Heart right ventricle (tissue), 16 donors: Measurements from ENCODE around the gene HOXA1. TPM values are rescaled to one million over a fixed set of nuclear protein-coding genes. Genes with fewer than 3 reads are reported as not detected.

Experiments used
- ATAC-seq, 8 donors: fragments of 200-7000 bp; cut with Tn5 transposase; one replicate each; pipeline ENCODE4 v1.9.1; 2020; ENCODE audit warnings: mild to moderate bottlenecking in 8 of 8, moderate library complexity in 8 of 8, moderate number of reproducible peaks in 1 of 8
- DNase-seq, 2 donors: peaks; one replicate each; pipeline ENCODE4 v3.0.0-alpha.2; 2020
- H3K27ac ChIP-seq, 10 donors: fragments of 200-600 bp; sonication (generic) in 2 of 10; one replicate each; pipeline versions ENCODE4 v1.5.0 to v1.8.0; 2020 to 2022; ENCODE audit warnings: mild to moderate bottlenecking in 3 of 10
- H3K27me3 ChIP-seq, 7 donors: fragments of 200-600 bp; one replicate each; pipeline ENCODE4 v1.8.0; 2021 to 2022; ENCODE audit warnings: mild to moderate bottlenecking in 2 of 7
- H3K36me3 ChIP-seq, 9 donors: fragments of 200-600 bp; sonication (generic) in 1 of 9; one replicate each; pipeline versions ENCODE4 v1.5.0 to v1.8.0; 2020 to 2022; ENCODE audit warnings: mild to moderate bottlenecking in 2 of 9
- H3K4me1 ChIP-seq, 9 donors: fragments of 200-600 bp; sonication (generic) in 1 of 9; one replicate each; pipeline versions ENCODE4 v1.5.0 to v1.8.0; 2020 to 2022; ENCODE audit warnings: mild to moderate bottlenecking in 4 of 9
- H3K4me3 ChIP-seq, 10 donors: fragments of 200-600 bp; sonication (generic) in 2 of 10; one replicate each; pipeline versions ENCODE4 v1.5.0 to v1.8.0; 2020 to 2022; ENCODE audit warnings: mild to moderate bottlenecking in 7 of 10, moderate library complexity in 2 of 10
- H3K9me3 ChIP-seq, 11 donors: fragments of 200-600 bp in 10 of 11; sonication (generic) in 2 of 11; one replicate each; pipeline versions ENCODE4 v1.5.0 to v1.8.0; 2013 to 2022; ENCODE audit warnings: mild to moderate bottlenecking in 2 of 11, control low read depth in 1 of 11, moderate library complexity in 1 of 11
- WGBS, 2 donors: extraction: QIAGEN DNeasy Blood & Tissue Kit; methylation state at CpG; one replicate each; pipeline ENCODE4 v1.1.7; 2013; ENCODE audit warnings: inconsistent platforms in 1 of 2; 5-methylcytosine and 5-hydroxymethylcytosine counted together
- intact Hi-C, 10 donors: fragments of 100-400 bp; cut with DNase I; formaldehyde crosslinking; loops; one replicate each; pipeline versions ENCODE4 v1.11.1 to v1.14.2; 2022
- polyA plus RNA-seq, 2 donors: library from polyadenylated mRNA; stranded (reverse); fragments of 200-250 nt; gene quantifications; one replicate each; pipeline ENCODE4 v1.2.3, GENCODE V29; 2013
- total RNA-seq, 10 donors: library from RNA; stranded (reverse); fragmentation: NEBNext Ultra II Directional in 3 of 10; extraction: Animal tissue kit (Norgen Biotek cat#: 25700) in 3 of 10; gene quantifications; one replicate each; pipeline versions ENCODE4 v1.2.1 to v1.2.4, GENCODE V29; 2021 to 2023
- TF ChIP-seq, protein P1 (sequence below), 9 donors: fragments of 200-600 bp; sonication (generic) in 2 of 9; IDR thresholded peaks; one replicate each; pipeline versions ENCODE4 v1.5.0 to v1.8.0; 2021 to 2022; ENCODE audit warnings: antibody characterized with exemption in 9 of 9, mild to moderate bottlenecking in 5 of 9, moderate library complexity in 1 of 9
- donor health status: Arrhythmogenic right ventricular cardiomyopathy.
- donor health status: ischemic (EF 13 %, LVEDD 7.1; RV severe dilation, severe dysfunction).
- donor health status: healthy with polysubstance abuse.
- donor health status: DM: no; HTN: yes; CAD: no.
- donor health status: DM: no; HTN: no; CAD: no.
- donor health status: ischemic (EF 25% LVEDD 6.9; RV normal size, moderate dysfunction).
- donor health status: ischemic (EF 25% LVEDD 5.7; RV mildly dilated, moderate dysfunction).
- donor health status: healthy.
- donor health status: DM: yes; HTN: yes; CAD: no.
- donor health status: Ischemic cardiomyopathy.
- donor health status: ischemic (EF 35%, LVEDD 5.7; RV mildly dilated, moderate dysfunction).
- donor health status: nonischemic (EF 11% LVEDD 7.7; RV severe dilation, severe dysfunction).
- donor health status: DM: yes; HTN: yes; CAD: no.
- donor health status: PGD.
- donor health status: ischemic (EF 29% LVEDD 5.4; RV normal size, mild dysfunction).
- donor health status: nonischemic (EF 23%, LVEDD 6.1; RV moderate dilation, normal function).

The HOXA1 gene
- total and polyA plus RNA-seq, 12 donors = 0.07 to 0.37 (median 0.15) TPM; not detected in 9

- DNase-seq (no peak), ATAC-seq (no peak)
- Histone ChIP-seq H3K27ac (no peak overlapping the region), H3K4me3 (no peak overlapping the region), H3K4me1 (peaks cover 0 to 36% (median 13%) of the 10 kb centered on the region in 9 donors), H3K36me3 (no peaks in the 10 kb centered on the region), H3K27me3 (peaks cover 46 to 100% (median 100%) of the 10 kb centered on the region in 7 donors), H3K9me3 (no peaks in the 10 kb centered on the region)
- intact Hi-C loops = no loop called here
- TF ChIP-seq, protein P1, sequence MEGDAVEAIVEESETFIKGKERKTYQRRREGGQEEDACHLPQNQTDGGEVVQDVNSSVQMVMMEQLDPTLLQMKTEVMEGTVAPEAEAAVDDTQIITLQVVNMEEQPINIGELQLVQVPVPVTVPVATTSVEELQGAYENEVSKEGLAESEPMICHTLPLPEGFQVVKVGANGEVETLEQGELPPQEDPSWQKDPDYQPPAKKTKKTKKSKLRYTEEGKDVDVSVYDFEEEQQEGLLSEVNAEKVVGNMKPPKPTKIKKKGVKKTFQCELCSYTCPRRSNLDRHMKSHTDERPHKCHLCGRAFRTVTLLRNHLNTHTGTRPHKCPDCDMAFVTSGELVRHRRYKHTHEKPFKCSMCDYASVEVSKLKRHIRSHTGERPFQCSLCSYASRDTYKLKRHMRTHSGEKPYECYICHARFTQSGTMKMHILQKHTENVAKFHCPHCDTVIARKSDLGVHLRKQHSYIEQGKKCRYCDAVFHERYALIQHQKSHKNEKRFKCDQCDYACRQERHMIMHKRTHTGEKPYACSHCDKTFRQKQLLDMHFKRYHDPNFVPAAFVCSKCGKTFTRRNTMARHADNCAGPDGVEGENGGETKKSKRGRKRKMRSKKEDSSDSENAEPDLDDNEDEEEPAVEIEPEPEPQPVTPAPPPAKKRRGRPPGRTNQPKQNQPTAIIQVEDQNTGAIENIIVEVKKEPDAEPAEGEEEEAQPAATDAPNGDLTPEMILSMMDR (IDR thresholded peaks at IDR 0.05) = no peak
- WGBS, 2 donors = 17 to 24% methylated on average over 53 of the region's 53 CpGs
Observed at GRCh38 chr7:27139334-27140125, 43.7 kb upstream of the HOXA1 start.

DNA sequence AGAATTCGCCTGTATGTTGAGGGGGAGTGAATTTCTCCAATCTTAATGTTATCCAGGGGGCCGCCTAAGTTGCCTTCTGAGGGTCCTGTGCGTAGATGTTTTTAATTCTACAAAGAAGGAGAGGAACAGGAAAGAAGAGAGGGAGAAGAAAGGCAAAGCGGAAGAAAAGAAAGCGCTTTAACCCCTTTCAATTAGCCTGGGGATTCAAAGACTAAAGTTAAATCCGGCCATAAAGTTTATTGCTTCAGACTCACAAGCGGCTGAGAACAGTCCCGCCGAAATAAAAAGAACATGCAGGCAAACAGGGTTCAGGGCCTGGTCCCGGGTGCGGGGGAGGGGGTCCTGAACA lies 43.2 kb upstream of the HOXA1 start:
- intact Hi-C loops = no loop called here
- 24 to 31% methylated on average over 11 of the region's 11 CpGs for WGBS, 2 donors
- H3K36me3 ChIP-seq = no peaks in the 10 kb centered on the region

GRCh38 chr7:27138472-27138871 lies 42.7 kb upstream of the HOXA1 start:
- intact Hi-C loops = no loop called here
- DNase-seq (no peak), ATAC-seq (no peak)
- Histone ChIP-seq H3K4me1 (peaks cover 0 to 27% (median 13%) of the 10 kb centered on the region in 9 donors), H3K27ac (no peak overlapping the region), H3K4me3 (no peak overlapping the region), H3K36me3 (no peaks in the 10 kb centered on the region), H3K27me3 (peaks cover 36 to 100% (median 100%) of the 10 kb centered on the region in 7 donors), H3K9me3 (no peaks in the 10 kb centered on the region)
- 56 to 69% methylated on average over 1 of the region's 1 CpG for WGBS, 2 donors
- TF ChIP-seq, protein P1 (IDR thresholded peaks at IDR 0.05) = no peak

More for the DNA sequence above, 43.2 kb upstream of the HOXA1 start:
- H3K27me3 ChIP-seq = peaks cover 41 to 100% (median 100%) of the 10 kb centered on the region in 7 donors
- ATAC-seq (no peak), DNase-seq (no peak)
- TF ChIP-seq, protein P1 (IDR thresholded peaks at IDR 0.05) = no peak
- no peaks in the 10 kb centered on the region for H3K9me3 ChIP-seq
- peaks cover 0 to 32% (median 13%) of the 10 kb centered on the region in 9 donors for H3K4me1 ChIP-seq
- no peak overlapping the region for H3K27ac ChIP-seq
- no peak overlapping the region for H3K4me3 ChIP-seq

GRCh38 chr7:27137640-27138315 lies 42.0 kb upstream of the HOXA1 start:
- Histone ChIP-seq H3K36me3 (no peaks in the 10 kb centered on the region), H3K27me3 (peaks cover 32 to 100% (median 100%) of the 10 kb centered on the region in 7 donors), H3K4me3 (no peak overlapping the region), H3K9me3 (no peaks in the 10 kb centered on the region), H3K4me1 (peaks cover 0 to 20% (median 6%) of the 10 kb centered on the region in 9 donors), H3K27ac (no peak overlapping the region)
- ATAC-seq = no peak
- TF ChIP-seq, protein P1 (IDR thresholded peaks at IDR 0.05) = no peak
- DNase-seq = no peak
- 40 to 43% methylated on average over 2 of the region's 2 CpGs for WGBS, 2 donors
- intact Hi-C loops = no loop called here
